ENCODE data around the gene PRR22.

GRCh38 chr19:5832061-5832460, 47.5 kb upstream of the PRR22 start:
- no peak for TF ChIP-seq CTCF (IDR thresholded peaks at IDR 0.05; ENCODE audit: low read depth, low read length)
- no peak for TF ChIP-seq POLR2A (IDR thresholded peaks at IDR 0.05; ENCODE audit: extremely low read depth, insufficient read length)
- TF ChIP-seq MYC (IDR thresholded peaks at IDR 0.05; ENCODE audit: low read depth, low read length): no peak
